ENCODE results near the gene SEC16B. TPM values are rescaled to one million over a fixed set of nuclear protein-coding genes. Genes with fewer than 3 reads are reported as not detected.

The SEC16B gene
- total and polyA plus RNA-seq, 9 of the 15 experiments (the other 6 are each of a cell fraction or from before 2014, with no cell fraction given) = not detected

GRCh38 chr1:178010674-178011464 lies 41.0 kb upstream of the SEC16B start:
- ATAC-seq = no peak
- ChIA-PET POLR2A (interaction anchor here (0.6 kb wide), 1 partner anchor 340 kb away, joined by 3 read pairs; no protein-coding TSS in a partner anchor), CTCF (ENCODE audit: low intra/inter-chr PET ratio) (no interaction called here)
- in situ Hi-C loops (cut with MboI) = no loop called here
- no peaks in the 10 kb centered on the region for H3K9me3 ChIP-seq (replicated peaks; ENCODE audit: control insufficient read depth, insufficient read depth, low read depth, low read length)
- H3K9me1 ChIP-seq (ENCODE audit: control insufficient read depth, insufficient read depth, low read length) = no peaks in the 10 kb centered on the region
- no peak overlapping the region for H3K9ac ChIP-seq (ENCODE audit: insufficient read depth in 1 of 2, low read depth in 2 of 2, low read length in 2 of 2)
- H3K27me3 ChIP-seq (ENCODE audit: control insufficient read depth in 2 of 2, insufficient read depth in 2 of 2, low read length in 2 of 2) = no peaks in the 10 kb centered on the region
- H3K4me3 ChIP-seq = no peak overlapping the region
- no peaks in the 10 kb centered on the region for H4K20me1 ChIP-seq (replicated peaks; ENCODE audit: control insufficient read depth, insufficient read depth, low read length)
- H3K27ac ChIP-seq (ENCODE audit: extremely low read depth, low read depth, low read length) = no peak overlapping the region
- no peaks in the 10 kb centered on the region for H3K4me1 ChIP-seq (replicated peaks in 1 of 2; ENCODE audit: control insufficient read depth in 2 of 2, insufficient read depth in 2 of 2, low read length in 2 of 2)
- H3K79me2 ChIP-seq (ENCODE audit: control insufficient read depth, insufficient read depth, low read length) = no peaks in the 10 kb centered on the region
- BruUV-seq (replicated peaks) = no TSS peak
- TF ChIP-seq ZNF561 (CRISPR knock-in tag; conservative IDR thresholded peaks at IDR 0.05) (no peak), CEBPG (CRISPR knock-in tag; IDR thresholded peaks at IDR 0.05) (no peak), CEBPG (tag; conservative IDR thresholded peaks at IDR 0.05 in 1 of 2, IDR thresholded peaks at IDR 0.05 in 1 of 2) (peak in 1 of 2 experiments; percentile 28; a peak in 1 of 4 replicates)
- H3K4me2 ChIP-seq (ENCODE audit: insufficient read depth, low read length) = no peak overlapping the region
- no peaks in the 10 kb centered on the region for H3K36me3 ChIP-seq (ENCODE audit: control insufficient read depth, insufficient read depth, low read length)
- no peak overlapping the region for H2AFZ ChIP-seq (ENCODE audit: low read depth, low read length)
- intact Hi-C loops (cut with micrococcal nuclease) = no loop called here
- no peak for FAIRE-seq
- WGBS (ENCODE audit: insufficient coverage, low coverage, missing lambda C conversion rate) = under 1% methylated on average over 10 of the region's 10 CpGs
- DNase-seq (ENCODE audit: extremely low read depth in 1 of 4, low spot score in 3 of 4) = no peak

- Histone ChIP-seq H3K27me3 (ENCODE audit: control insufficient read depth in 2 of 2, insufficient read depth in 2 of 2, low read length in 2 of 2) (no peaks in the 10 kb centered on the region), H2AFZ (ENCODE audit: low read depth, low read length) (no peak overlapping the region), H4K20me1 (replicated peaks; ENCODE audit: control insufficient read depth, insufficient read depth, low read length) (no peaks in the 10 kb centered on the region), H3K9me1 (ENCODE audit: control insufficient read depth, insufficient read depth, low read length) (no peaks in the 10 kb centered on the region), H3K4me3 (no peak overlapping the region), H3K27ac (ENCODE audit: extremely low read depth, low read depth, low read length) (no peak overlapping the region), H3K4me1 (replicated peaks in 1 of 2; ENCODE audit: control insufficient read depth in 2 of 2, insufficient read depth in 2 of 2, low read length in 2 of 2) (no peaks in the 10 kb centered on the region), H3K79me2 (ENCODE audit: control insufficient read depth, insufficient read depth, low read length) (no peaks in the 10 kb centered on the region), H3K9me3 (replicated peaks; ENCODE audit: control insufficient read depth, insufficient read depth, low read depth, low read length) (no peaks in the 10 kb centered on the region), H3K4me2 (ENCODE audit: insufficient read depth, low read length) (no peak overlapping the region), H3K36me3 (ENCODE audit: control insufficient read depth, insufficient read depth, low read length) (no peaks in the 10 kb centered on the region), H3K9ac (ENCODE audit: insufficient read depth in 1 of 2, low read depth in 2 of 2, low read length in 2 of 2) (no peak overlapping the region)
- ChIA-PET CTCF (ENCODE audit: low intra/inter-chr PET ratio) (no interaction called here), POLR2A (no interaction called here)
- BruUV-seq (replicated peaks) = no TSS peak
- 4% methylated on average over 4 of the region's 4 CpGs for WGBS (ENCODE audit: insufficient coverage, low coverage, missing lambda C conversion rate)
- intact Hi-C loops (cut with micrococcal nuclease) = no loop called here
- no peak for ATAC-seq
- in situ Hi-C loops (cut with MboI) = no loop called here
- FAIRE-seq = peak; percentile 61
- no peak for DNase-seq (ENCODE audit: extremely low read depth in 1 of 4, low spot score in 3 of 4)
- TF ChIP-seq CEBPB (tag; IDR thresholded peaks at IDR 0.05) = peak; percentile 76
- no peak for TF ChIP-seq CEBPG (CRISPR knock-in tag; IDR thresholded peaks at IDR 0.05)
- peak in 1 of 2 experiments; percentile 88; a peak in 2 of 4 replicates for TF ChIP-seq CEBPG (tag; conservative IDR thresholded peaks at IDR 0.05 in 1 of 2, IDR thresholded peaks at IDR 0.05 in 1 of 2)
- TF ChIP-seq FOXM1 (IDR thresholded peaks at IDR 0.05; ENCODE audit: low read depth) = no peak
- TF ChIP-seq FOXM1 (CRISPR knock-in tag; IDR thresholded peaks at IDR 0.05; ENCODE audit: low read depth) = no peak
- no peak for TF ChIP-seq TSC22D4 (tag; IDR thresholded peaks at IDR 0.05)
- peak; percentile 24; the same call in 1 of the 2 replicates for TF ChIP-seq IRF9 (tag; IDR thresholded peaks at IDR 0.05)
- no peak for TF ChIP-seq CSDE1 (IDR thresholded peaks at IDR 0.05)
- TF ChIP-seq STAT5B (CRISPR knock-in tag; IDR thresholded peaks at IDR 0.05) = no peak
- TF ChIP-seq XRCC3 (IDR thresholded peaks at IDR 0.05) = no peak
- TF ChIP-seq RNF2 (IDR thresholded peaks at IDR 0.05) = no peak
Observed at GRCh38 chr1:178006043-178006442, 36.2 kb upstream of the SEC16B start.

Measured in K562 (cell line).